Smooth muscle cell (in vitro differentiated cells): ENCODE results near the gene HLA-B. TPM values are rescaled to one million over a fixed set of nuclear protein-coding genes. Genes with fewer than 3 reads are reported as not detected.

Source experiments
- DNase-seq: peaks from one replicate; lab custom pipeline; 2025; ENCODE audit not compliant: unreplicated experiment; lab: John Stamatoyannopoulos, UW
- H2AFZ ChIP-seq: fragments of 200-600 bp; sonication (generic); 2 replicates; pipeline ENCODE4 v1.6.0; 2016; ENCODE audit warnings: antibody characterized with exemption, low read depth, mild to moderate bottlenecking
- H3F3A ChIP-seq: fragments of 200-600 bp; sonication (generic); 2 replicates; pipeline ENCODE4 v1.6.0; 2017; ENCODE audit warnings: antibody characterized with exemption, low read depth
- H3K27ac ChIP-seq: fragments of 200-600 bp; sonication (generic); 2 replicates; pipeline ENCODE4 v1.5.1; 2016; ENCODE audit warnings: low read depth, mild to moderate bottlenecking
- H3K27me3 ChIP-seq: fragments of 200-600 bp; sonication (generic); 2 replicates; pipeline ENCODE4 v1.6.1; 2016; ENCODE audit warnings: low read depth, mild to moderate bottlenecking
- H3K36me3 ChIP-seq: fragments of 200-600 bp; sonication (generic); 2 replicates; pipeline ENCODE4 v1.5.1; 2016; ENCODE audit warnings: low read depth
- H3K4me1 ChIP-seq: fragments of 200-600 bp; sonication (generic); 2 replicates; pipeline ENCODE4 v1.5.1; 2016; ENCODE audit warnings: low read depth
- H3K4me2 ChIP-seq: fragments of 200-600 bp; sonication (generic); 2 replicates; pipeline ENCODE4 v1.6.0; 2016; ENCODE audit warnings: mild to moderate bottlenecking
- H3K4me3 ChIP-seq: fragments of 200-600 bp; sonication (generic); 2 replicates; pipeline ENCODE4 v1.5.1; 2016; ENCODE audit warnings: mild to moderate bottlenecking
- H3K79me2 ChIP-seq: fragments of 200-600 bp; sonication (generic); 2 replicates; pipeline ENCODE4 v1.6.0; 2016; ENCODE audit warnings: low read depth, mild to moderate bottlenecking
- H3K9ac ChIP-seq: fragments of 200-600 bp; sonication (generic); 2 replicates; pipeline ENCODE4 v1.6.0; 2016; ENCODE audit warnings: low read depth
- H3K9me3 ChIP-seq: fragments of 200-600 bp; sonication (generic); replicated peaks from 2 replicates; pipeline ENCODE4 v1.5.1; 2016; ENCODE audit warnings: low read depth
- H4K20me1 ChIP-seq: fragments of 200-600 bp; sonication (generic); 2 replicates; pipeline ENCODE4 v1.6.0; 2016; ENCODE audit warnings: low read depth
- WGBS: methylation state at CpG from one replicate; pipeline ENCODE4 v1.1.7; 2016; ENCODE audit warnings: low lambda C conversion rate; 5-methylcytosine and 5-hydroxymethylcytosine counted together
- polyA plus RNA-seq: library from polyadenylated mRNA; unstranded; fragments of >200 nt; fragmentation: Nextera tagmentation; extraction: Ambion mirVana; gene quantifications from 2 replicates; pipeline ENCODE4 v1.2.1, GENCODE V29; 2016
- total RNA-seq: library from RNA; depleted of rRNA; stranded (reverse); fragments of >200 nt; gene quantifications from 2 replicates; pipeline ENCODE4 v1.2.3, GENCODE V29; 2014
- TF ChIP-seq, protein P1 (sequence below): fragments of 200-600 bp; sonication (generic); IDR thresholded peaks from 2 replicates; pipeline ENCODE4 v1.5.1; 2017; ENCODE audit warnings: borderline replicate concordance, mild to moderate bottlenecking, antibody characterized with exemption; ENCODE audit not compliant: insufficient read depth, poor library complexity, severe bottlenecking

Gene HLA-B
- total and polyA plus RNA-seq, 2 experiments from 2014 or later: 646 to 2,794 TPM

DNA sequence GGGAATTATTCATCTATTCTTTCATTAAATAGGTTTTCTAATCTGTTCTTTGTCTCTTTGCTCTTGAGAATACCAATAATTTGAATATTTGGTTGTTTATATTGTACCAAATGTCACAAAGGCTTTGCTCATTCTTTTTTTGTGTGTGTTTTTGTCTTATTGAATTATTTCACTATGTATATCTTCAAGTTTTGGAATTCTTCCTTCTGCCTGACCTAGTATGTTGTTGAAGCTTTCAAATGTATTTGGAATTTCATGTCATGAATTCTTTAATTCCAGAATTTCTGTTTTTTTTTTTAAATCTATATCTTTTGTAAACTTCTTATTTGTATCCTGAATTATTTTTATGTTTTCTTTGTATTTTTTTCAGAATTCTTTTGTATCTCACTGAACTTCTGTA is 16.8 kb downstream of the HLA-B start:
- H3K9ac ChIP-seq: no peak overlapping the region
- H2AFZ ChIP-seq: no peak overlapping the region
- H3K4me3 ChIP-seq: no peak overlapping the region
- H3K27ac ChIP-seq: no peak overlapping the region
- no peaks in the 10 kb centered on the region for H3K79me2 ChIP-seq
- H4K20me1 ChIP-seq: no peaks in the 10 kb centered on the region
- no peaks in the 10 kb centered on the region for H3K4me1 ChIP-seq
- H3K9me3 ChIP-seq: no peaks in the 10 kb centered on the region
- H3K27me3 ChIP-seq: no peaks in the 10 kb centered on the region
- no peak overlapping the region for H3K4me2 ChIP-seq
- DNase-seq: no peak
- no peaks in the 10 kb centered on the region for H3F3A ChIP-seq
- TF ChIP-seq, protein P1, sequence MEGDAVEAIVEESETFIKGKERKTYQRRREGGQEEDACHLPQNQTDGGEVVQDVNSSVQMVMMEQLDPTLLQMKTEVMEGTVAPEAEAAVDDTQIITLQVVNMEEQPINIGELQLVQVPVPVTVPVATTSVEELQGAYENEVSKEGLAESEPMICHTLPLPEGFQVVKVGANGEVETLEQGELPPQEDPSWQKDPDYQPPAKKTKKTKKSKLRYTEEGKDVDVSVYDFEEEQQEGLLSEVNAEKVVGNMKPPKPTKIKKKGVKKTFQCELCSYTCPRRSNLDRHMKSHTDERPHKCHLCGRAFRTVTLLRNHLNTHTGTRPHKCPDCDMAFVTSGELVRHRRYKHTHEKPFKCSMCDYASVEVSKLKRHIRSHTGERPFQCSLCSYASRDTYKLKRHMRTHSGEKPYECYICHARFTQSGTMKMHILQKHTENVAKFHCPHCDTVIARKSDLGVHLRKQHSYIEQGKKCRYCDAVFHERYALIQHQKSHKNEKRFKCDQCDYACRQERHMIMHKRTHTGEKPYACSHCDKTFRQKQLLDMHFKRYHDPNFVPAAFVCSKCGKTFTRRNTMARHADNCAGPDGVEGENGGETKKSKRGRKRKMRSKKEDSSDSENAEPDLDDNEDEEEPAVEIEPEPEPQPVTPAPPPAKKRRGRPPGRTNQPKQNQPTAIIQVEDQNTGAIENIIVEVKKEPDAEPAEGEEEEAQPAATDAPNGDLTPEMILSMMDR: no peak
- no peaks in the 10 kb centered on the region for H3K36me3 ChIP-seq

DNA sequence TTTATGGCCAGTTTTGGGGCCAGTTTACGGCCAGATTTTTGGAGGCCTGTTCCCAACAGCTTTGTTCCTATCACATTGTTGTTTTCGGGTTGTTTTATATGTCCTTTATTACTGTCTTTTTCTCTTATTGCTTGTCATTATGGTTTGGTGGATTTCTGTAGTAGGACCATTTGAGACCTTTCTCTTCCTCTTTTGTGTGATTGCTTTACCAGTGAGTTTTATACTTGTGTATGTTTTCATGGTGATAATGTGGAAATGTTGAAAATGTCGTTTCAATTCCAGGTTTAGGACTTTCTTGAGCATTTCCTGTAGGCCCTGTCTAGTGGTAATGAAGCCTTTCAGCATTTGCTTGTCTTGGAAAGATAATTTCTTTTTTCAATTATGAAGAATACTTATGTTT is 17.8 kb downstream of the HLA-B start:
- no peaks in the 10 kb centered on the region for H3K79me2 ChIP-seq
- H3K36me3 ChIP-seq: no peaks in the 10 kb centered on the region
- DNase-seq: no peak
- H3K9me3 ChIP-seq: no peaks in the 10 kb centered on the region
- TF ChIP-seq, protein P1: no peak
- H4K20me1 ChIP-seq: no peaks in the 10 kb centered on the region
- H3K27ac ChIP-seq: no peak overlapping the region
- WGBS: 40% methylated on average over 3 of the region's 3 CpGs
- H3K4me1 ChIP-seq: no peaks in the 10 kb centered on the region
- no peak overlapping the region for H3K9ac ChIP-seq
- no peak overlapping the region for H2AFZ ChIP-seq
- no peak overlapping the region for H3K4me2 ChIP-seq
- no peaks in the 10 kb centered on the region for H3K27me3 ChIP-seq
- no peak overlapping the region for H3K4me3 ChIP-seq
- H3F3A ChIP-seq: no peaks in the 10 kb centered on the region

GRCh38 chr6:31336896-31337496 is 20.0 kb downstream of the HLA-B start:
- Histone ChIP-seq H3K4me2 (no peak overlapping the region), H2AFZ (no peak overlapping the region), H3K4me1 (no peaks in the 10 kb centered on the region), H3K4me3 (no peak overlapping the region), H3K36me3 (no peaks in the 10 kb centered on the region), H3K9ac (no peak overlapping the region), H3K79me2 (no peaks in the 10 kb centered on the region), H3K9me3 (no peaks in the 10 kb centered on the region), H3K27ac (no peak overlapping the region), H3K27me3 (no peaks in the 10 kb centered on the region), H3F3A (no peaks in the 10 kb centered on the region), H4K20me1 (no peaks in the 10 kb centered on the region)
- 48% methylated on average over 3 of the region's 3 CpGs for WGBS
- DNase-seq: no peak
- TF ChIP-seq, protein P1: no peak
